GM12878 (cell line): ENCODE results near the gene NRXN3. TPM values are rescaled to one million over a fixed set of nuclear protein-coding genes. Genes with fewer than 3 reads are reported as not detected.

Experiments
- ATAC-seq: fragments of 200-7000 bp; cut with Tn5 transposase; 3 replicates; pipeline ENCODE4 v1.9.1; 2020; ENCODE audit warnings: mild to moderate bottlenecking, moderate library complexity
- BruUV-seq: library from RNA; stranded (reverse); fragments of 400-500 nt; replicated peaks from 2 replicates; lab custom pipeline; 2021; lab: Mats Ljungman, UMichigan
- CTCF ChIA-PET: fragments of 300-600 bp; sonication (Branson Sonifier 250); formaldehyde crosslinking; extraction: SDS; loops from one replicate; lab custom pipeline; 2021; ENCODE audit warnings: inconsistent platforms; lab: Yijun Ruan, JAX
- POLR2A ChIA-PET: fragments of 350-600 bp; formaldehyde crosslinking; extraction: SDS; loops from one replicate; lab custom pipeline; 2021; ENCODE audit warnings: inconsistent platforms; lab: Charles Lee
- RAD21 ChIA-PET: fragments of 300-600 bp; sonication (Branson Sonifier 250); formaldehyde crosslinking; loops from one replicate; lab custom pipeline; 2023; ENCODE audit warnings: antibody characterized with exemption; ENCODE audit not compliant: unreplicated experiment; lab: Charles Lee
- SMC1A ChIA-PET: fragments of 300-600 bp; sonication (Branson Sonifier 250); formaldehyde crosslinking; loops from one replicate; lab custom pipeline; 2023; ENCODE audit not compliant: unreplicated experiment, uncharacterized antibody; lab: Charles Lee
- DNase-seq: peaks from one replicate; pipeline ENCODE4 v3.0.0-alpha.2; 2011; ENCODE audit warnings: low read depth, low spot score
- FAIRE-seq: peaks from 3 replicates; lab custom pipeline; 2011; peaks lifted over from hg19 to GRCh38; lab: Jason Lieb, UNC
- H2AFZ ChIP-seq: 2 replicates; pipeline ENCODE4 v1.6.0; 2011; ENCODE audit warnings: low read depth, low read length, control low read depth; ENCODE audit not compliant: control insufficient read depth
- H3K27ac ChIP-seq: 2 replicates; pipeline ENCODE4 v1.5.1; 2011; ENCODE audit warnings: control low read depth; ENCODE audit not compliant: control insufficient read depth, insufficient read depth
- H3K27me3 ChIP-seq, 2 experiments: replicated peaks in 1 of 2; 2 replicates each; pipeline versions ENCODE4 v1.6.0 to v1.6.1; 2011; ENCODE audit warnings: low read length in 1 of 2; ENCODE audit not compliant: control insufficient read depth in 2 of 2, insufficient read depth in 2 of 2
- H3K36me3 ChIP-seq, 2 experiments: 2 replicates each; pipeline ENCODE4 v1.5.1; 2011; ENCODE audit warnings: low read length in 1 of 2; ENCODE audit not compliant: control insufficient read depth in 2 of 2, insufficient read depth in 2 of 2
- H3K4me1 ChIP-seq: 2 replicates; pipeline ENCODE4 v1.6.1; 2011; ENCODE audit warnings: mild to moderate bottlenecking, low read length, moderate library complexity, mixed read lengths; ENCODE audit not compliant: control insufficient read depth, insufficient read depth
- H3K4me2 ChIP-seq: 2 replicates; pipeline ENCODE4 v1.6.0; 2011; ENCODE audit warnings: control low read depth; ENCODE audit not compliant: control insufficient read depth, insufficient read depth
- H3K4me3 ChIP-seq: fragments of 200-600 bp; sonication (generic); 2 replicates; pipeline ENCODE4 v1.5.1; 2016
- H3K79me2 ChIP-seq: 2 replicates; pipeline ENCODE4 v1.6.0; 2011; ENCODE audit warnings: low read length; ENCODE audit not compliant: control insufficient read depth, insufficient read depth
- H3K9ac ChIP-seq: 2 replicates; pipeline ENCODE4 v1.8.0; 2011; ENCODE audit warnings: low read length, control low read depth, mixed read lengths; ENCODE audit not compliant: control insufficient read depth, insufficient read depth
- H3K9me3 ChIP-seq: replicated peaks from 3 replicates; pipeline ENCODE4 v1.5.1; 2011; ENCODE audit warnings: mild to moderate bottlenecking, low read length; ENCODE audit not compliant: control insufficient read depth, insufficient read depth
- H4K20me1 ChIP-seq: 2 replicates; pipeline ENCODE4 v1.6.0; 2011; ENCODE audit not compliant: control insufficient read depth, insufficient read depth
- BCL11A ChIP-seq: IDR thresholded peaks from 2 replicates; pipeline ENCODE4 v1.6.1; 2011; ENCODE audit warnings: low read depth, low read length
- GABPA ChIP-seq: IDR thresholded peaks from 2 replicates; pipeline ENCODE4 v1.6.1; 2014; ENCODE audit warnings: antibody characterized with exemption, low read depth, mild to moderate bottlenecking, inconsistent platforms
- HCFC1 ChIP-seq: fragments of 150-350 bp; IDR thresholded peaks from 2 replicates; pipeline ENCODE4 v1.6.1; 2014; ENCODE audit warnings: low read length
- KDM1A ChIP-seq: fragments of 200-600 bp; sonication (generic); IDR thresholded peaks from 2 replicates; pipeline ENCODE4 v1.6.1; 2016; ENCODE audit warnings: borderline replicate concordance
- LARP7 ChIP-seq: fragments of 450-650 bp; IDR thresholded peaks from 2 replicates; pipeline ENCODE4 v1.6.1; 2017; ENCODE audit warnings: mild to moderate bottlenecking
- MEF2B ChIP-seq: fragments of 450-650 bp; IDR thresholded peaks from 2 replicates; pipeline ENCODE4 v1.6.1; 2018; ENCODE audit warnings: mild to moderate bottlenecking, moderate library complexity; ENCODE audit not compliant: partially characterized antibody, poor library complexity, severe bottlenecking
- NR2F1 ChIP-seq: fragments of 450-650 bp; conservative IDR thresholded peaks from 2 replicates; pipeline ENCODE4 v1.6.1; 2017; ENCODE audit warnings: mild to moderate bottlenecking
- POLR2AphosphoS5 ChIP-seq: IDR thresholded peaks from 2 replicates; pipeline ENCODE4 v1.6.1; 2011; ENCODE audit warnings: mild to moderate bottlenecking, low read length, inconsistent platforms
- SMARCA5 ChIP-seq: fragments of 450-650 bp; IDR thresholded peaks from 2 replicates; pipeline ENCODE4 v1.6.1; 2017; ENCODE audit warnings: mild to moderate bottlenecking
- SRF ChIP-seq, 2 experiments: IDR thresholded peaks; 2 replicates each; pipeline ENCODE4 v1.6.1; 2011; ENCODE audit warnings: low read depth in 2 of 2, low read length in 2 of 2, mild to moderate bottlenecking in 1 of 2, moderate library complexity in 1 of 2
- ZBED1 ChIP-seq: IDR thresholded peaks from 2 replicates; pipeline ENCODE4 v1.6.1; 2016; ENCODE audit warnings: borderline replicate concordance
- ZZZ3 ChIP-seq: IDR thresholded peaks from 2 replicates; pipeline ENCODE4 v1.6.1; 2011; ENCODE audit warnings: low read depth; ENCODE audit not compliant: control insufficient read depth, insufficient read length
- WGBS: methylation state at CpG from one replicate; pipeline ENCODE4 v1.1.6; 2016; ENCODE audit warnings: low lambda C conversion rate; ENCODE audit not compliant: insufficient replicate concordance, insufficient coverage; ENCODE audit errors: missing lambda C conversion rate; 5-methylcytosine and 5-hydroxymethylcytosine counted together
- in situ Hi-C: fragments of 300-500 bp; cut with MboI; formaldehyde crosslinking; loops from 9 replicates; pipeline ENCODE4 v1.14.3; 2018; ENCODE audit warnings: mixed read lengths
- intact Hi-C: fragments of 100-400 bp; cut with micrococcal nuclease; formaldehyde crosslinking; loops from one replicate; pipeline ENCODE4 v1.14.2; 2022; ENCODE audit not compliant: unreplicated experiment
- polyA plus RNA-seq, 11 experiments: library from polyadenylated mRNA; depleted of rRNA in 4 of 11; unstranded in 6 of 11; stranded (reverse) in 5 of 11; fragments of >200 nt; fragmentation: Nextera tagmentation in 4 of 11; fragmentation: Illumina TruSeq in 1 of 11; extraction: Ambion mirVana in 4 of 11; extraction: Trizol in 1 of 11; gene quantifications; 1 replicate in 1 of 11; 2 replicates in 10 of 11; pipeline versions ENCODE4 v1.2.1 to v1.2.3, GENCODE V29; 2011 to 2016; ENCODE audit warnings: inconsistent platforms in 2 of 11, missing spikeins in 2 of 11, low read depth in 1 of 11
- total RNA-seq, 4 experiments: library from RNA; depleted of rRNA in 3 of 4; stranded (reverse); fragments of >200 nt in 3 of 4; fragmentation: Illumina TruSeq in 1 of 4; extraction: Trizol in 1 of 4; gene quantifications; 2 replicates each; pipeline versions ENCODE4 v1.2.1 to v1.2.3, GENCODE V29; 2013 to 2021
- TF ChIP-seq, protein P1 (sequence below): IDR thresholded peaks from 2 replicates; pipeline ENCODE4 v1.6.1; 2011; ENCODE audit warnings: borderline replicate concordance, low read depth, mild to moderate bottlenecking, moderate library complexity, mixed read lengths, low read length; ENCODE audit not compliant: insufficient read depth; ENCODE audit errors: extremely low read length
- TF ChIP-seq, protein P2 (sequence below): fragments of 450-650 bp; IDR thresholded peaks from 2 replicates; pipeline ENCODE4 v1.6.1; 2014; ENCODE audit warnings: mild to moderate bottlenecking
- TF ChIP-seq, protein P3 (sequence below): fragments of 450-650 bp; IDR thresholded peaks from 2 replicates; pipeline ENCODE4 v1.6.1; 2017; ENCODE audit warnings: low read depth, mild to moderate bottlenecking, moderate library complexity

NRXN3 gene
- total and polyA plus RNA-seq, 10 of the 15 experiments (the other 5 are each of a cell fraction or from before 2014, with no cell fraction given) = 0.52 to 3.3 (median 1.4) TPM

DNA sequence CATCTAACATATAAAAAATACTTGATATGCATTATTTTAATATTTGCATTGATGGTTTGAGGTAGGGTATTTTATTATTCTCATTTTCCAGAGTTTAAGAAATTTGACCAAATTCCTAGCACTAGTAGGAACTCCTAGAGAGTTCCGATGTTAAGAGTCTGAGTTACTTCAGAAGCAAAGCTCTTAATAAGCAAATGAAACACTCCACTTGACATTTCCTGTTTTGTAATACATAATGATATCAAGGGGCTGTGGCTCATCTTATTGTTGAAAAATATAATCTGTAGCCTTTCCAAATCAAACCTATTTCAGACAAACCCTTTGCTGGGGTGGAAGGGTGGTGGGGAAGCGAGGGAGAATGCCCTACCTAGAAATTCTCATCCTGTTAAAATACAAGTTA lies 1685.6 kb downstream of the NRXN3 start:
- SMC1A ChIA-PET = interaction anchor here (1.9 kb wide), 1 partner anchor 9 kb away, joined by 5 read pairs; no protein-coding TSS in a partner anchor
- ATAC-seq = no peak
- no peak for FAIRE-seq

More for the DNA sequence above, 1685.6 kb downstream of the NRXN3 start:
- no peak overlapping the region for H2AFZ ChIP-seq
- no peaks in the 10 kb centered on the region for H3K4me1 ChIP-seq
- no peaks in the 10 kb centered on the region for H3K9me3 ChIP-seq
- WGBS = 49% methylated on average over 2 of the region's 2 CpGs
- no peaks in the 10 kb centered on the region for H3K36me3 ChIP-seq
- no peaks in the 10 kb centered on the region for H4K20me1 ChIP-seq
- no peak overlapping the region for H3K4me3 ChIP-seq
- no peak overlapping the region for H3K4me2 ChIP-seq
- intact Hi-C loops = no loop called here
- ChIA-PET POLR2A (no interaction called here), CTCF (interaction anchor here (0.6 kb wide), 1 partner anchor 1036 kb away, joined by 3 read pairs; no protein-coding TSS in a partner anchor), RAD21 (no interaction called here)
- BruUV-seq = no TSS peak
- no peak for TF ChIP-seq LARP7
- TF ChIP-seq BCL11A = no peak
- no peak for TF ChIP-seq HCFC1
- TF ChIP-seq, protein P1, sequence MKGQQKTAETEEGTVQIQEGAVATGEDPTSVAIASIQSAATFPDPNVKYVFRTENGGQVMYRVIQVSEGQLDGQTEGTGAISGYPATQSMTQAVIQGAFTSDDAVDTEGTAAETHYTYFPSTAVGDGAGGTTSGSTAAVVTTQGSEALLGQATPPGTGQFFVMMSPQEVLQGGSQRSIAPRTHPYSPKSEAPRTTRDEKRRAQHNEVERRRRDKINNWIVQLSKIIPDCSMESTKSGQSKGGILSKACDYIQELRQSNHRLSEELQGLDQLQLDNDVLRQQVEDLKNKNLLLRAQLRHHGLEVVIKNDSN = no peak
- TF ChIP-seq NR2F1 = no peak
- TF ChIP-seq SMARCA5 = no peak
- TF ChIP-seq, protein P2, sequence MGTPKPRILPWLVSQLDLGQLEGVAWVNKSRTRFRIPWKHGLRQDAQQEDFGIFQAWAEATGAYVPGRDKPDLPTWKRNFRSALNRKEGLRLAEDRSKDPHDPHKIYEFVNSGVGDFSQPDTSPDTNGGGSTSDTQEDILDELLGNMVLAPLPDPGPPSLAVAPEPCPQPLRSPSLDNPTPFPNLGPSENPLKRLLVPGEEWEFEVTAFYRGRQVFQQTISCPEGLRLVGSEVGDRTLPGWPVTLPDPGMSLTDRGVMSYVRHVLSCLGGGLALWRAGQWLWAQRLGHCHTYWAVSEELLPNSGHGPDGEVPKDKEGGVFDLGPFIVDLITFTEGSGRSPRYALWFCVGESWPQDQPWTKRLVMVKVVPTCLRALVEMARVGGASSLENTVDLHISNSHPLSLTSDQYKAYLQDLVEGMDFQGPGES = no peak
- TF ChIP-seq, protein P3, sequence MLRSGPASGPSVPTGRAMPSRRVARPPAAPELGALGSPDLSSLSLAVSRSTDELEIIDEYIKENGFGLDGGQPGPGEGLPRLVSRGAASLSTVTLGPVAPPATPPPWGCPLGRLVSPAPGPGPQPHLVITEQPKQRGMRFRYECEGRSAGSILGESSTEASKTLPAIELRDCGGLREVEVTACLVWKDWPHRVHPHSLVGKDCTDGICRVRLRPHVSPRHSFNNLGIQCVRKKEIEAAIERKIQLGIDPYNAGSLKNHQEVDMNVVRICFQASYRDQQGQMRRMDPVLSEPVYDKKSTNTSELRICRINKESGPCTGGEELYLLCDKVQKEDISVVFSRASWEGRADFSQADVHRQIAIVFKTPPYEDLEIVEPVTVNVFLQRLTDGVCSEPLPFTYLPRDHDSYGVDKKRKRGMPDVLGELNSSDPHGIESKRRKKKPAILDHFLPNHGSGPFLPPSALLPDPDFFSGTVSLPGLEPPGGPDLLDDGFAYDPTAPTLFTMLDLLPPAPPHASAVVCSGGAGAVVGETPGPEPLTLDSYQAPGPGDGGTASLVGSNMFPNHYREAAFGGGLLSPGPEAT = no peak
- TF ChIP-seq ZBED1 = no peak
- TF ChIP-seq KDM1A = no peak
- TF ChIP-seq ZZZ3 = no peak
- no peak for TF ChIP-seq MEF2B
- no peak for TF ChIP-seq POLR2AphosphoS5
- TF ChIP-seq SRF (IDR thresholded peaks at IDR 0.05; ENCODE audit: low read depth in 2 of 2, low read length in 2 of 2) = no peak
- no peak for TF ChIP-seq GABPA
- H3K9ac ChIP-seq = no peak overlapping the region
- H3K27ac ChIP-seq = no peak overlapping the region
- no peaks in the 10 kb centered on the region for H3K79me2 ChIP-seq
- no peaks in the 10 kb centered on the region for H3K27me3 ChIP-seq
- no peak for DNase-seq
- in situ Hi-C loops = no loop called here
